Measurements from ENCODE around the gene OR1N2.

GRCh38 chr9:122561446-122561845 is 8.5 kb downstream of the OR1N2 start:
- TF ChIP-seq CTCF (IDR thresholded peaks at IDR 0.05), result no peak
- no peak for TF ChIP-seq POLR2A (IDR thresholded peaks at IDR 0.05)
- TF ChIP-seq POLR2AphosphoS5 (IDR thresholded peaks at IDR 0.05; ENCODE audit: insufficient read depth in 1 of 2, low read depth in 1 of 2), result no peak
